Stimulated activated CD8-positive, alpha-beta memory T cell treated with anti-CD3 and anti-CD28 coated beads, Interleukin-4, amount 100 ng/mL, for 4 hours (primary cell): ENCODE results near the gene PTP4A2.

Experiments
- DNase-seq, 2 donors: peaks; one replicate each; pipeline ENCODE4 v3.0.0-alpha.2; 2020; ENCODE audit warnings: low read depth in 2 of 2, low spot score in 1 of 2

The PTP4A2 gene

GRCh38 chr1:31865728-31866449 is 72.3 kb downstream of the PTP4A2 start:
- no peak for DNase-seq

GRCh38 chr1:31862071-31862470 is 76.1 kb downstream of the PTP4A2 start:
- DNase-seq = no peak

- no peak for DNase-seq
These were observed 76.8 kb downstream of the PTP4A2 start for GRCh38 chr1:31861346-31861745.

GRCh38 chr1:31860581-31860980 is 77.6 kb downstream of the PTP4A2 start:
- no peak for DNase-seq

GRCh38 chr1:31859719-31860118 is 78.4 kb downstream of the PTP4A2 start:
- no peak for DNase-seq

- no peak for DNase-seq
These were observed 79.1 kb downstream of the PTP4A2 start for GRCh38 chr1:31859044-31859443.

- no peak for DNase-seq
These were observed 80.3 kb downstream of the PTP4A2 start for GRCh38 chr1:31857863-31858262.
